ENCODE data around the gene THOC6.

Gene THOC6

DNA sequence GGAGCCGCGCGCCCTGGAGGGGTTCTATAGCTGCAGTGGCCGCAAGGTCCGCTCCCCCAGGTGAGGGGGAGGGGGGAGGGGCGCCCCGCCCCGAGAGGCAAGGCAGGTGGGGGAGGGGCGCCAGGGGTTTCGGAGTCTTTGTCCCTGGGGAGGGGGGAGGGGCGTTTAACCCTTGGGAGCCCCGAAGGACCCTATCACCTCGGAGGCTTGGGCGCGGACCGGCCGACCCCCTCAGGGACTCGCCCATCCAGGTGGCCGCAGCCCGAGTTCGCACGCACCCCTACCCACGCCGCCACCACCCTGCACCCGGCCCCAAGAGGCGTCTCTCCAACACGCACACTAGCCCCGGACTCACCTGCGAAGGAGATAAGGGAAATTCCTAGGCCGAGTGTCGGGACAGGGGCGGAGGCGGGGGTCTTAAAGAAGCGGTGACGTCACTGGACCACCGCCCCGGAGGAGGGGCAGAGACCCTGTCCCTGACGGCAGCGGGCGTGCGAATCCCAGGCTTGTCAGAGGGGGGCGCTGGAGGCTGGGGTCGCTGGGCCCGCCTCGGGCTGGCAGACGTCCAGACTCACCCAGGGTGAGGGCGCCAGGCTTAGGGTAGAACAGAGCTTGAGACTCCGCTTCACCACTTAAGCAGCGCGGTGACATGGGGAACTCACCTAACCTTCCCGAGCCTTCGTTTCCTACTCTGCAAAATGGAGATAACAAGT, 5.9 kb upstream of the THOC6 start, which contains the start of gene CLDN6:
Gene CLDN6, minus strand, starts transcription at position 390 of the 713 bp plus-strand sequence. CDS start 2,162 bp downstream, outside the sequence.
- Histone ChIP-seq H3K27me3 (ENCODE audit: insufficient read depth, low read length) (peaks cover 9% of the 10 kb centered on the region; the same call in 1 of the 2 replicates), H2AFZ (ENCODE audit: low read length, unreplicated experiment) (no peak within 1 kb of the TSS), H3K4me1 (ENCODE audit: control insufficient read depth, insufficient read depth, low read length, unreplicated experiment) (peaks cover 9% of the 10 kb centered on the region), H3K27ac (ENCODE audit: low read depth, low read length) (no peak within 1 kb of the TSS), H3K79me2 (ENCODE audit: control insufficient read depth, insufficient read depth, low read length, unreplicated experiment) (no peaks in the 10 kb centered on the region), H3K4me3 (ENCODE audit: low read depth, low read length) (no peak within 1 kb of the TSS), H3K36me3 (ENCODE audit: insufficient read depth, low read length) (no peaks in the 10 kb centered on the region)

DNA sequence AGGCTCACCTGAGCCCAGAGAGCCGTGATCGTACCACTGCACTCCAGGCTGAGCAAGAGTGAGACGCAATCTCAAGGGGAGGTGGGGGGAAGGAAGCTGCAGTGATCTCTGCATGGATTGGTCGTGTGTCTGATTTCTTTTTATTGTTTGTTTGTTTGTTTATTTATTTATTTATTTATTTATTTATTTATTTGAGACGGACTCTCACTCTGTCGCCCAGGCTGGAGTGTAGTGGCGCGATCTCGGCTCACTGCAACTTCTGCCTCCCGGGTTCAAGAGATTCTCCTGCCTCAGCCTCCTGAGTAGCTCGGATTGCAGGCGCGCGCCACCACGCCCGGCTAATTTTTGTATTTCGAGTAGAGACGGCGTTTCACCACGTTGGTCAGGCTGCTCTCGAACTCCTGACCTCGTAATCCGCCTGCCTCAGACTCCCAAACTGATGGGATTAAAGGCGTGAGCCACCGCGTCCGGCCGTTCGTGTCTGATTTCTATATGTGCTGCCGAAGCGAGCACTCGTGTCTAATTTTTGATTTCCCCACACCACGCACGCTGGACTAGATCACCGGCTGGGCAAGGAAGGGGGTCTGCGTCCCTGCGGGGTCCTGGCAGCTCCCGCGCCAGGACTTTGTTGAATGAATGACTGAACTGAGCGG, 4.1 kb upstream of the THOC6 start:
- Histone ChIP-seq H3K27me3 (ENCODE audit: insufficient read depth, low read length) (no peaks in the 10 kb centered on the region), H3K27ac (ENCODE audit: low read depth, low read length) (peak overlapping the region; percentile 99), H2AFZ (ENCODE audit: low read length, unreplicated experiment) (peak overlapping the region; percentile 73), H3K79me2 (ENCODE audit: control insufficient read depth, insufficient read depth, low read length, unreplicated experiment) (no peaks in the 10 kb centered on the region), H3K4me3 (ENCODE audit: low read depth, low read length) (peak overlapping the region; percentile 93), H3K4me1 (ENCODE audit: control insufficient read depth, insufficient read depth, low read length, unreplicated experiment) (peaks cover 10% of the 10 kb centered on the region), H3K36me3 (ENCODE audit: insufficient read depth, low read length) (no peaks in the 10 kb centered on the region)

DNA sequence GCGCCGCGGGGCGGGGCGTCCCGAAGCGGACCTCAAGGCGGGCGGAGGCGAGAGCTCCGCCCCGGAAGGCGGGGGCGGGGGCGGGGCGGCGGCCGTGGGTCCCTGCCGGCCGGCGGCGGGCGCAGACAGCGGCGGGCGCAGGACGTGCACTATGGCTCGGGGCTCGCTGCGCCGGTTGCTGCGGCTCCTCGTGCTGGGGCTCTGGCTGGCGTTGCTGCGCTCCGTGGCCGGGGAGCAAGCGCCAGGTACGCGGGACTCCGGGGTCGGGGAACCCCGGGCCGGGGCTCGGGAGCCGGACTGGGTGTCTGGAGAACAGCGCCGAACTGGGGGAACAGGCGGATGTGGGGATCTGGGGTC, 3.6 kb upstream of the THOC6 start, which contains the start of gene TNFRSF12A:
Gene TNFRSF12A, plus strand, starts transcription at position 122 of the 357 bp plus-strand sequence. Its CDS starts 30 bp downstream, at position 152.
- peak within 1 kb of the TSS; percentile 99 for H3K27ac ChIP-seq (ENCODE audit: low read depth, low read length)
- H3K36me3 ChIP-seq (ENCODE audit: insufficient read depth, low read length), result no peaks in the 10 kb centered on the region
- peaks cover 10% of the 10 kb centered on the region for H3K4me1 ChIP-seq (ENCODE audit: control insufficient read depth, insufficient read depth, low read length, unreplicated experiment)
- H2AFZ ChIP-seq (ENCODE audit: low read length, unreplicated experiment), result peak within 1 kb of the TSS; percentile 73
- no peaks in the 10 kb centered on the region for H3K27me3 ChIP-seq (ENCODE audit: insufficient read depth, low read length)
- H3K79me2 ChIP-seq (ENCODE audit: control insufficient read depth, insufficient read depth, low read length, unreplicated experiment), result no peaks in the 10 kb centered on the region
- H3K4me3 ChIP-seq (ENCODE audit: low read depth, low read length), result peak within 1 kb of the TSS; percentile 93

DNA sequence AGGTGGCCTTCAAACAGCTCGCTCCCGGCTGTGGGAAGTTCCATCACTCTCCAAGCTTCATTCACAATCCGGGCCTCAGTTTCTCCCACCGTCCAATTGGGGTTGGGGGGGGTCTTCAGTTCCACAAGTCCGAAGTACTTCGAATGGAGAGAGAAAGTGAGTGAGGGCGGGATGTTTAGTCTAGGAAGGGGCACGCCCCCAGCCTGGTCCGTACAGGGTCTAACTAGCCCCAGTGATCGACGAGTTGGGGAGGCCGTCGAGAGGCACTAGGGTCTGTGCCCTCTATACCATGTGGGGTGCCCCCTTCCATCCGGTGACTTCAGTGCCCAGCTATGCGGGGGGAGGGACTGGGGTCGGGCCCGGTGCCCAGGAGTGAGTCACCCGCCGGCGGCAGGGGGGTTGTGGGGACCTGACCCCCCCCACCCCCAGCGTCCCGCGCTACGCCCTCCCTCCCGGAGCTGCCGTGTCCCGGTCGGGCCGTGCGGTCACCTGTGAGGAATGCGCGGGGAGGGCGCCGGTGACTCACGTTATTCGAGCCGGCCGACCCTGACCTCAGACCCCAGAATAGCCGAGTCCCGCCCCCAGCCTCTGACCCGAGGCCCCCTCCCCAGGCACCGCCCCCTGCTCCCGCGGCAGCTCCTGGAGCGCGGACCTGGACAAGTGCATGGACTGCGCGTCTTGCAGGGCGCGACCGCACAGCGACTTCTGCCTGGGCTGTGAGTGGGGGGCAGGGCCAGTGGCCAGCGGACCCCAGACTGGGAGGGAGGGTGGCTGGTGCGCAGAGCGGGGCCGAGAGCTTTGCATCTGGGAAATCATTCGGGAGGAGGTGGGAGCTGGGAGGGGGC, 3.0 kb upstream of the THOC6 start:
- Histone ChIP-seq H3K79me2 (ENCODE audit: control insufficient read depth, insufficient read depth, low read length, unreplicated experiment) (no peaks in the 10 kb centered on the region), H3K27me3 (ENCODE audit: insufficient read depth, low read length) (no peaks in the 10 kb centered on the region), H2AFZ (ENCODE audit: low read length, unreplicated experiment) (peak overlapping the region; percentile 18), H3K4me1 (ENCODE audit: control insufficient read depth, insufficient read depth, low read length, unreplicated experiment) (peaks cover 10% of the 10 kb centered on the region), H3K4me3 (ENCODE audit: low read depth, low read length) (peak overlapping the region; percentile 93), H3K27ac (ENCODE audit: low read depth, low read length) (peak overlapping the region; percentile 99), H3K36me3 (ENCODE audit: insufficient read depth, low read length) (no peaks in the 10 kb centered on the region)

DNA sequence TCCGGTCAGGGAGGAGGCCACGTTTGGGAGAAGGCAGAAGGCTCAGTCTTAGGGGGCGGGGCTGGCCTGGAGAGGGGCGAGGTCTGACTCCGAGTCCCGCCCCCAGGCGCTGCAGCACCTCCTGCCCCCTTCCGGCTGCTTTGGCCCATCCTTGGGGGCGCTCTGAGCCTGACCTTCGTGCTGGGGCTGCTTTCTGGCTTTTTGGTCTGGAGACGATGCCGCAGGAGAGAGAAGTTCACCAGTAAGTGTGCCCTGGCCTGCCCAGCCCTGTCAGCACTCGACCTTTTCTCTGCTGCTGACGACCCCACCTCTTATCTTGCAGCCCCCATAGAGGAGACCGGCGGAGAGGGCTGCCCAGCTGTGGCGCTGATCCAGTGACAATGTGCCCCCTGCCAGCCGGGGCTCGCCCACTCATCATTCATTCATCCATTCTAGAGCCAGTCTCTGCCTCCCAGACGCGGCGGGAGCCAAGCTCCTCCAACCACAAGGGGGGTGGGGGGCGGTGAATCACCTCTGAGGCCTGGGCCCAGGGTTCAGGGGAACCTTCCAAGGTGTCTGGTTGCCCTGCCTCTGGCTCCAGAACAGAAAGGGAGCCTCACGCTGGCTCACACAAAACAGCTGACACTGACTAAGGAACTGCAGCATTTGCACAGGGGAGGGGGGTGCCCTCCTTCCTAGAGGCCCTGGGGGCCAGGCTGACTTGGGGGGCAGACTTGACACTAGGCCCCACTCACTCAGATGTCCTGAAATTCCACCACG, 2.2 kb upstream of the THOC6 start:
- Histone ChIP-seq H3K27ac (ENCODE audit: low read depth, low read length) (peak overlapping the region; percentile 99), H3K4me3 (ENCODE audit: low read depth, low read length) (peak overlapping the region; percentile 93), H3K36me3 (ENCODE audit: insufficient read depth, low read length) (no peaks in the 10 kb centered on the region), H3K79me2 (ENCODE audit: control insufficient read depth, insufficient read depth, low read length, unreplicated experiment) (no peaks in the 10 kb centered on the region), H3K27me3 (ENCODE audit: insufficient read depth, low read length) (no peaks in the 10 kb centered on the region), H2AFZ (ENCODE audit: low read length, unreplicated experiment) (no peak overlapping the region), H3K4me1 (ENCODE audit: control insufficient read depth, insufficient read depth, low read length, unreplicated experiment) (peaks cover 10% of the 10 kb centered on the region)

DNA sequence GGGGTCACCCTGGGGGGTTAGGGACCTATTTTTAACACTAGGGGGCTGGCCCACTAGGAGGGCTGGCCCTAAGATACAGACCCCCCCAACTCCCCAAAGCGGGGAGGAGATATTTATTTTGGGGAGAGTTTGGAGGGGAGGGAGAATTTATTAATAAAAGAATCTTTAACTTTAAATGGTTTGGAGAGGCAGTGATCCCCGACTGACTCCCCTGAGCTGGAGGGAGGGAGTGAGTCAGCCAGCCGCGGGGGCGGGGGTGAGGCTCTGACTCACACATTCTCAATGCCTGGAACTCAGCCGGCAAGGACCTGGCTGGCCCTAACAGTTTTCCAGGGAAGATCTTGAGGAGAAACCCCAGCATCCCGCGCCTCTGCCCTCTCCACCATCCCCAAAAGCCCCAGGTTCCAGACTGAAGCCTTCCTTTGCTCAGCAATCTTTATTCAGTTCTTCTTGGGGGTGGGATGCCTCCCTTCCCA, 1.6 kb upstream of the THOC6 start:
- Histone ChIP-seq H3K4me1 (ENCODE audit: control insufficient read depth, insufficient read depth, low read length, unreplicated experiment) (peaks cover 10% of the 10 kb centered on the region), H3K27ac (ENCODE audit: low read depth, low read length) (peak overlapping the region; percentile 99), H3K4me3 (ENCODE audit: low read depth, low read length) (peak overlapping the region; percentile 93), H2AFZ (ENCODE audit: low read length, unreplicated experiment) (no peak overlapping the region), H3K27me3 (ENCODE audit: insufficient read depth, low read length) (no peaks in the 10 kb centered on the region), H3K36me3 (ENCODE audit: insufficient read depth, low read length) (no peaks in the 10 kb centered on the region), H3K79me2 (ENCODE audit: control insufficient read depth, insufficient read depth, low read length, unreplicated experiment) (no peaks in the 10 kb centered on the region)

DNA sequence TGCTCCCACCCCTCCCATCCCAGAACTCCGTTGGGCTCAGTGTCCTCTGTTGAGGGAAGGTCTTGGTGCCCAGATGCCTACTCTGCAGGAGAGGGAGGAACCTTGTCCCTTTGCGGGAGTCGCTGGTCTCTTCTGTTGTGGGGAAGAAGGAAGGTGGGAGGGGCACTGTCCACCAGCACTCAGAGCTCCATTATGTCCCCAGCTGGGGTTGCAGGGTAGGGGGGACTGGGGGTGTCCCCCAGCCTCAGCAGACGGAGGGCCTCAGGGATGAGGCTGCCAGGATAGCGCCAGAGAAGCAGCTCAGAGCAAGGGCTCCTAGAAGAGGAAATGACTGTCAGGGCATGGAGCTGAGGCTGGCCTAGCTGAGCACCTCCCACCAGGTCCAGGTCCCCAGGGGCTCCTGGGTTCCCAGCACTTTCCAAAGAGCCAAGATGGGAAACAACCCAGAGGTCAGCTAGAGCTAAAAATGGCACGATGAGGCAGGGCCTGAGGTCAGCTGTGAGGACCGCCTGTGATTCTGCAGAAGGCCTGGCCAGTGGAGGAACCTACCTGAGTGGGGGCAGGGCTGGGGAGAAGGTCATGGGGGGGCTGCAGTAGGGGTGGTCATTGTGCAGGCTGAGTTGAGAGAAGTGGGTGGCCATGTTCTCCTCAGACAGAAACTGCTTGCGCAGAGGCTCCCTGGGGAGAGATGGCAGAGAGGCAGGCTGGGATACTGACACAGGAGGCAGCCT, 986 bp upstream of the THOC6 start:
- peak overlapping the region; percentile 93 for H3K4me3 ChIP-seq (ENCODE audit: low read depth, low read length)
- no peaks in the 10 kb centered on the region for H3K36me3 ChIP-seq (ENCODE audit: insufficient read depth, low read length)
- H3K4me1 ChIP-seq (ENCODE audit: control insufficient read depth, insufficient read depth, low read length, unreplicated experiment), result peaks cover 10% of the 10 kb centered on the region
- peak overlapping the region; percentile 99 for H3K27ac ChIP-seq (ENCODE audit: low read depth, low read length)
- H3K27me3 ChIP-seq (ENCODE audit: insufficient read depth, low read length), result no peaks in the 10 kb centered on the region
- H3K79me2 ChIP-seq (ENCODE audit: control insufficient read depth, insufficient read depth, low read length, unreplicated experiment), result no peaks in the 10 kb centered on the region
- no peak overlapping the region for H2AFZ ChIP-seq (ENCODE audit: low read length, unreplicated experiment)

DNA sequence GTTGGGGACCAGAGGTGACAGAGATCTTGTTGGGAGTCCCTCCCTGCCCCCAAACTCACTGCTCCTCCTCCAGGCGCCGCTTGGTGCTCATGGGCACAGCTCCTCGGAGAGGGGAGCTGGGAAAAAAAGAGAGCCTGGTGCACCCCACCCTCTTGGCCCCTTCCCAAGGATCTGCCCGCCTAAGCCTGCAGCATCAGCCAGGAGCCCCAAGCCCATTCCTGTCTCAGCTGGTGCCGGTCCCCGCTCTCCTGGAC, 493 bp upstream of the THOC6 start:
- Histone ChIP-seq H3K36me3 (ENCODE audit: insufficient read depth, low read length) (no peaks in the 10 kb centered on the region), H2AFZ (ENCODE audit: low read length, unreplicated experiment) (no peak overlapping the region), H3K27ac (ENCODE audit: low read depth, low read length) (peak overlapping the region; percentile 99), H3K4me3 (ENCODE audit: low read depth, low read length) (peak overlapping the region; percentile 93), H3K4me1 (ENCODE audit: control insufficient read depth, insufficient read depth, low read length, unreplicated experiment) (peaks cover 10% of the 10 kb centered on the region), H3K27me3 (ENCODE audit: insufficient read depth, low read length) (no peaks in the 10 kb centered on the region), H3K79me2 (ENCODE audit: control insufficient read depth, insufficient read depth, low read length, unreplicated experiment) (no peaks in the 10 kb centered on the region)

DNA sequence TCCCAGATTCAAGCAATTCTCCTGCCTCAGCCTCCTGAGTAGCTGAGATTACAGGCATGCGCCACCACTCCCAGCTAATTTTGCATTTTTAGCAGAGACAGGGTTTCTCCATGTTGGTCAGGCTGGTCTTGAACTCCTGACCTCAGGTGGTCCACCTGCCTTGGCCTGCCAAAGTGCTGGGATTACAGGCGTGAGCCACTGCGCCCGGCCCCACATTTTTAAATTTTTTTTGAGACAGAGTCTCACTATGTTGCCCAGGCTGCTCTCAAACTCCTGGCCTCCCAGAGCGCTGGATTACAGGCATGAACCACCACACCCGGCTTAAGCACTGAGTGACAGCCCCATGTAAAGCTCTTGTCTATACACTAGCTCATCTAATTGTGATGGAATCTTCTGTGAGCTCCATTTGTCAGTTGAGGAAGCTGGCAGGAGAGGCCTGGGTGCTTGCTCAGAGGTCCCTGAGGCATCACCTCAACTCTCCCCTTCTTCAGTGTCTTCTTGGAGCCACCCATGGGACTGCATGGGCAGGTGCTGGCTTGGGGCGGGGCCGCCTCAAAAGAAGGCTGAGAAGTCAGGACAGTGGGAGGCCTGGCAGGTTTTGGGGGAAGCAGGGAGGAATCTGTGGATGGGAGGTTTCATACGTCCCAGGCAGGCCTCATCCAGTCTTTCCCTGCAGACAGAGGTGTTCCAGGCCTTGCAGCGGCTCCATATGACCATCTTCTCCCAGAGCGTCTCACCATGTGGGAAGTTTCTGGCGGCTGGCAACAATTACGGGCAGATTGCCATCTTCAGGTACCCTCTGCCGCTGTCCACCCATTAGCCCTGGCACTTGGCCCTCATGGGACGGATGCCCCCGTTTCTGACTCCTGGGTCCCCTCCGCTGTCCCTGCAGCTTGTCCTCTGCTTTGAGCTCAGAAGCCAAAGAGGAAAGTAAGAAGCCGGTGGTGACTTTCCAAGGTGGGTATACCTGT, 1.5 kb downstream of the THOC6 start:
- Histone ChIP-seq H3K27me3 (ENCODE audit: insufficient read depth, low read length) (no peaks in the 10 kb centered on the region), H3K4me1 (ENCODE audit: control insufficient read depth, insufficient read depth, low read length, unreplicated experiment) (peaks cover 10% of the 10 kb centered on the region), H3K4me3 (ENCODE audit: low read depth, low read length) (no peak overlapping the region), H2AFZ (ENCODE audit: low read length, unreplicated experiment) (no peak overlapping the region), H3K79me2 (ENCODE audit: control insufficient read depth, insufficient read depth, low read length, unreplicated experiment) (no peaks in the 10 kb centered on the region), H3K27ac (ENCODE audit: low read depth, low read length) (no peak overlapping the region), H3K36me3 (ENCODE audit: insufficient read depth, low read length) (no peaks in the 10 kb centered on the region)
